ENCODE data around the gene RAD51B. TPM values are rescaled to one million over a fixed set of nuclear protein-coding genes. Genes with fewer than 3 reads are reported as not detected.

The RAD51B gene
- total RNA-seq, 3 donors from 2014 or later = 10.6 to 77.6 (median 33.8) TPM

- intact Hi-C loops (cut with DNase I; ENCODE audit: low total_unique reads) = no loop called here
- TF ChIP-seq, protein P1, sequence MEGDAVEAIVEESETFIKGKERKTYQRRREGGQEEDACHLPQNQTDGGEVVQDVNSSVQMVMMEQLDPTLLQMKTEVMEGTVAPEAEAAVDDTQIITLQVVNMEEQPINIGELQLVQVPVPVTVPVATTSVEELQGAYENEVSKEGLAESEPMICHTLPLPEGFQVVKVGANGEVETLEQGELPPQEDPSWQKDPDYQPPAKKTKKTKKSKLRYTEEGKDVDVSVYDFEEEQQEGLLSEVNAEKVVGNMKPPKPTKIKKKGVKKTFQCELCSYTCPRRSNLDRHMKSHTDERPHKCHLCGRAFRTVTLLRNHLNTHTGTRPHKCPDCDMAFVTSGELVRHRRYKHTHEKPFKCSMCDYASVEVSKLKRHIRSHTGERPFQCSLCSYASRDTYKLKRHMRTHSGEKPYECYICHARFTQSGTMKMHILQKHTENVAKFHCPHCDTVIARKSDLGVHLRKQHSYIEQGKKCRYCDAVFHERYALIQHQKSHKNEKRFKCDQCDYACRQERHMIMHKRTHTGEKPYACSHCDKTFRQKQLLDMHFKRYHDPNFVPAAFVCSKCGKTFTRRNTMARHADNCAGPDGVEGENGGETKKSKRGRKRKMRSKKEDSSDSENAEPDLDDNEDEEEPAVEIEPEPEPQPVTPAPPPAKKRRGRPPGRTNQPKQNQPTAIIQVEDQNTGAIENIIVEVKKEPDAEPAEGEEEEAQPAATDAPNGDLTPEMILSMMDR (IDR thresholded peaks at IDR 0.05) = no peak
- TF ChIP-seq POLR2AphosphoS5 (IDR thresholded peaks at IDR 0.05) (no peak), POLR2A (IDR thresholded peaks at IDR 0.05) (no peak)
- no peak for DNase-seq (ENCODE audit: low spot score in 2 of 2)
- no peaks in the 10 kb centered on the region for H3K36me3 ChIP-seq
- H3K27ac ChIP-seq = peak overlapping the region; percentile 59 to 79
- no peaks in the 10 kb centered on the region for H3K27me3 ChIP-seq
- H3K4me3 ChIP-seq = no peak overlapping the region
- H3K4me1 ChIP-seq = peaks cover 0 to 21% of the 10 kb centered on the region in 2 donors
- H3K9me3 ChIP-seq = no peaks in the 10 kb centered on the region
Observed at GRCh38 chr14:68208626-68209317, 389.2 kb downstream of the RAD51B start.

- Histone ChIP-seq H3K36me3 (no peaks in the 10 kb centered on the region), H3K9me3 (no peaks in the 10 kb centered on the region), H3K27ac (peak overlapping the region; percentile 79 to 85), H3K27me3 (no peaks in the 10 kb centered on the region), H3K4me1 (peaks cover 0 to 21% of the 10 kb centered on the region in 2 donors), H3K4me3 (peak overlapping the region in 1 of 3 donors; percentile 40)
- intact Hi-C loops (cut with DNase I; ENCODE audit: low total_unique reads) = no loop called here
- DNase-seq (ENCODE audit: low spot score in 2 of 2) = no peak
- TF ChIP-seq POLR2AphosphoS5 (IDR thresholded peaks at IDR 0.05) (peak in 1 of 3 donors; percentile 21), POLR2A (IDR thresholded peaks at IDR 0.05) (no peak)
Observed at GRCh38 chr14:68210729-68211299, 391.2 kb downstream of the RAD51B start.

- intact Hi-C loops (cut with DNase I; ENCODE audit: low total_unique reads) = no loop called here
- H3K27me3 ChIP-seq = no peaks in the 10 kb centered on the region
- DNase-seq (ENCODE audit: low spot score in 2 of 2) = no peak
- H3K36me3 ChIP-seq = no peaks in the 10 kb centered on the region
- H3K9me3 ChIP-seq = no peaks in the 10 kb centered on the region
- H3K4me1 ChIP-seq = peaks cover 0 to 21% of the 10 kb centered on the region in 2 donors
- peak overlapping the region; percentile 79 to 85 for H3K27ac ChIP-seq
- no peak overlapping the region for H3K4me3 ChIP-seq
- no peak for TF ChIP-seq POLR2A (IDR thresholded peaks at IDR 0.05)
- TF ChIP-seq, protein P1 (IDR thresholded peaks at IDR 0.05) = no peak
- no peak for TF ChIP-seq POLR2AphosphoS5 (IDR thresholded peaks at IDR 0.05)
Observed at GRCh38 chr14:68211421-68211820, 391.8 kb downstream of the RAD51B start.

DNA sequence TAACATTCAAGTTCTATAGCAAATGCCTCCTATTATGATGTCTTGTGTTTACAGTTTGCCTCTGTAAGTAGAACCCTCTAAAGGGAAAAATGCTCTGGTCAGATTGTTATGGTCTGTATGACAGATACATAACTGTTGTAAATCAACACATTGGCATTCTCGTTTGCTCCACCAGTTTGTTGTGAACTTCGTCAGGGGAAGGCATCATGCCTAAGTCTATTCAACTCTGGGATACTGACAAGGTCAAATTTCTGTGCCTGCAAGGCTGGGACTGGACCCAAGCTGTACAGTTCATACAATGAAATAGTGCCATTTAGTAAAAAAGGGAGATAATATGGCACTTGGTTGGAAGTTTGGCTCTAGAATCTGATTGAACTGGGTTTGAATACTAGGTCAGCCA, 392.3 kb downstream of the RAD51B start:
- no peaks in the 10 kb centered on the region for H3K9me3 ChIP-seq
- no peaks in the 10 kb centered on the region for H3K27me3 ChIP-seq
- TF ChIP-seq POLR2AphosphoS5 (IDR thresholded peaks at IDR 0.05) (no peak), POLR2A (IDR thresholded peaks at IDR 0.05) (no peak)
- TF ChIP-seq, protein P1 (IDR thresholded peaks at IDR 0.05) = no peak
- H3K4me3 ChIP-seq = no peak overlapping the region
- H3K4me1 ChIP-seq = peaks cover 0 to 21% of the 10 kb centered on the region in 2 donors
- no peak for DNase-seq (ENCODE audit: low spot score in 2 of 2)
- intact Hi-C loops (cut with DNase I; ENCODE audit: low total_unique reads) = no loop called here
- peak overlapping the region; percentile 14 to 79 for H3K27ac ChIP-seq
- no peaks in the 10 kb centered on the region for H3K36me3 ChIP-seq

GRCh38 chr14:68212361-68212760, 392.8 kb downstream of the RAD51B start:
- H3K36me3 ChIP-seq = no peaks in the 10 kb centered on the region
- H3K4me1 ChIP-seq = peaks cover 0 to 21% of the 10 kb centered on the region in 2 donors
- H3K27me3 ChIP-seq = no peaks in the 10 kb centered on the region
- no peaks in the 10 kb centered on the region for H3K9me3 ChIP-seq
- DNase-seq (ENCODE audit: low spot score in 2 of 2) = no peak
- intact Hi-C loops (cut with DNase I; ENCODE audit: low total_unique reads) = no loop called here
- TF ChIP-seq POLR2AphosphoS5 (IDR thresholded peaks at IDR 0.05) (no peak), POLR2A (IDR thresholded peaks at IDR 0.05) (no peak)
- TF ChIP-seq, protein P1 (IDR thresholded peaks at IDR 0.05) = no peak
- peak overlapping the region; percentile 14 to 79 for H3K27ac ChIP-seq
- H3K4me3 ChIP-seq = no peak overlapping the region
